Measurements from ENCODE around the gene DSE. TPM values are rescaled to one million over a fixed set of nuclear protein-coding genes. Genes with fewer than 3 reads are reported as not detected.

The DSE gene
- total RNA-seq, 1 experiment from 2014 or later = 38.5 TPM

DNA sequence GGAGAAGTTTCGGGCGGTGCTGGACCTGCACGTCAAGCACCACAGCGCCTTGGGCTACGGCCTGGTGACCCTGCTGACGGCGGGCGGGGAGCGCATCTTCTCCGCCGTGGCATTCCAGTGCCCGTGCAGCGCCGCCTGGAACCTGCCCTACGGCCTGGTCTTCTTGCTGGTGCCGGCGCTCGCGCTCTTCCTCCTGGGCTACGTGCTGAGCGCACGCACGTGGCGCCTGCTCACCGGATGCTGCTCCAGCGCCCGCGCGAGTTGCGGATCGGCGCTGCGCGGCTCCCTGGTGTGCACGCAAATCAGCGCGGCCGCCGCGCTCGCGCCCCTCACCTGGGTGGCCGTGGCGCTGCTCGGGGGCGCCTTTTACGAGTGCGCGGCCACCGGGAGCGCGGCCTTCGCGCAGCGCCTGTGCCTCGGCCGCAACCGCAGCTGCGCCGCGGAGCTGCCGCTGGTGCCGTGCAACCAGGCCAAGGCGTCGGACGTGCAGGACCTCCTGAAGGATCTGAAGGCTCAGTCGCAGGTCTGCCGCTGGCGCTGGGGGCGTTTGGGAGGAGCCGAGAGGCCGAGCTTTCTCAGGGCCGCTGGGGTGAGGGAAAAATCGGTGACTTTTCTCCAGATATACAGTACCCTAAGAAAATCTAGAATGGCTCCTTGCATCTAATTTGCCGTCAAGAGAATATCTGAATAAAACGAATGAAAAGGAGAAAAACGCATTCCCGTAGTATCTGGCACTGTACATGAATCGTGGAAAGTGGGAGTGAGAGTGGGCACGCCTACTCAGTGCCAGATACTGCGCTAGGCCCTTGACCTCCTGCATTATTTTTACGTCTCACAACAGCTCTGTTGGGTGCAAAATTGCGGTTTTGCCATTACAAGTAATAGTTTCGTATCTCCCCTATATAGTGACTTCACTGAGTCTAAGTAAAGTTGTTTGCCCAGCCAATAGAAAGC is 91.5 kb downstream of the DSE start:
- Histone ChIP-seq H3K79me2 (ENCODE audit: insufficient read depth, low read length) (no peaks in the 10 kb centered on the region), H3K4me1 (ENCODE audit: control insufficient read depth in 1 of 2, insufficient read depth in 2 of 2, low read length in 2 of 2) (no peaks in the 10 kb centered on the region), H3K9ac (ENCODE audit: low read length) (no peak overlapping the region), H3K4me2 (ENCODE audit: low read length) (no peak overlapping the region), H3K36me3 (ENCODE audit: control insufficient read depth in 1 of 2, insufficient read depth in 2 of 2, low read length in 2 of 2) (no peaks in the 10 kb centered on the region), H3K27ac (ENCODE audit: low read depth, low read length) (no peak overlapping the region), H4K20me1 (ENCODE audit: insufficient read depth) (no peaks in the 10 kb centered on the region), H2AFZ (ENCODE audit: low read depth, low read length, poor library complexity, severe bottlenecking) (no peak overlapping the region), H3K9me2 (ENCODE audit: insufficient read depth) (no peaks in the 10 kb centered on the region), H3K4me3 (replicated peaks in 1 of 2; ENCODE audit: low read depth in 1 of 2, low read length in 2 of 2) (no peak overlapping the region), H3K27me3 (ENCODE audit: insufficient read depth, low read length) (no peaks in the 10 kb centered on the region), H3K9me3 (ENCODE audit: control insufficient read depth in 1 of 2, insufficient read depth in 1 of 2, low read depth in 1 of 2, low read length in 2 of 2) (no peaks in the 10 kb centered on the region)
- ChIA-PET CTCF (no interaction called here), RAD21 (ENCODE audit: low non-redundant PET in 1 of 2, low total read pairs in 2 of 2, uncharacterized antibody in 2 of 2, unreplicated experiment in 2 of 2) (no interaction called here), POLR2A (no interaction called here)
- DNase-seq (ENCODE audit: low read depth, low spot score) (no peak), ATAC-seq (no peak)
- BruUV-seq (replicated peaks) = no TSS peak
- intact Hi-C loops (cut with micrococcal nuclease) = no loop called here
- TF ChIP-seq YY1 (IDR thresholded peaks at IDR 0.05; ENCODE audit: extremely low read depth, insufficient replicate concordance, low read depth, low read length) (no peak), POLR2A (IDR thresholded peaks at IDR 0.05; ENCODE audit: borderline replicate concordance, extremely low read depth, insufficient read depth, insufficient read length) (no peak)

DNA sequence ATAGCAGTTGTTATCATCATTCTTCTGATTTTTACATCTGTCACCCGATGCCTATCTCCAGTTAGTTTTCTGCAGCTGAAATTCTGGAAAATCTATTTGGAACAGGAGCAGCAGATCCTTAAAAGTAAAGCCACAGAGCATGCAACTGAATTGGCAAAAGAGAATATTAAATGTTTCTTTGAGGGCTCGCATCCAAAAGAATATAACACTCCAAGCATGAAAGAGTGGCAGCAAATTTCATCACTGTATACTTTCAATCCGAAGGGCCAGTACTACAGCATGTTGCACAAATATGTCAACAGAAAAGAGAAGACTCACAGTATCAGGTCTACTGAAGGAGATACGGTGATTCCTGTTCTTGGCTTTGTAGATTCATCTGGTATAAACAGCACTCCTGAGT is 92.6 kb downstream of the DSE start:
- no peak overlapping the region for H3K4me3 ChIP-seq (replicated peaks in 1 of 2; ENCODE audit: low read depth in 1 of 2, low read length in 2 of 2)
- BruUV-seq (replicated peaks) = no TSS peak
- ChIA-PET CTCF (no interaction called here), POLR2A (no interaction called here), RAD21 (ENCODE audit: low non-redundant PET in 1 of 2, low total read pairs in 2 of 2, uncharacterized antibody in 2 of 2, unreplicated experiment in 2 of 2) (no interaction called here)
- H4K20me1 ChIP-seq (ENCODE audit: insufficient read depth) = no peaks in the 10 kb centered on the region
- ATAC-seq (no peak), DNase-seq (ENCODE audit: low read depth, low spot score) (no peak)
- intact Hi-C loops (cut with micrococcal nuclease) = no loop called here
- no peaks in the 10 kb centered on the region for H3K9me3 ChIP-seq (ENCODE audit: control insufficient read depth in 1 of 2, insufficient read depth in 1 of 2, low read depth in 1 of 2, low read length in 2 of 2)
- no peaks in the 10 kb centered on the region for H3K36me3 ChIP-seq (ENCODE audit: control insufficient read depth in 1 of 2, insufficient read depth in 2 of 2, low read length in 2 of 2)
- no peaks in the 10 kb centered on the region for H3K79me2 ChIP-seq (ENCODE audit: insufficient read depth, low read length)
- H3K4me2 ChIP-seq (ENCODE audit: low read length) = no peak overlapping the region
- H3K9me2 ChIP-seq (ENCODE audit: insufficient read depth) = no peaks in the 10 kb centered on the region
- H3K27ac ChIP-seq (ENCODE audit: low read depth, low read length) = no peak overlapping the region
- no peak overlapping the region for H2AFZ ChIP-seq (ENCODE audit: low read depth, low read length, poor library complexity, severe bottlenecking)
- TF ChIP-seq TCF7L2 (IDR thresholded peaks at IDR 0.05; ENCODE audit: borderline replicate concordance, extremely low read depth, insufficient read depth, insufficient read length) = no peak
- no peak for TF ChIP-seq YY1 (IDR thresholded peaks at IDR 0.05; ENCODE audit: extremely low read depth, insufficient replicate concordance, low read depth, low read length)
- no peak for TF ChIP-seq EZH2phosphoT487 (IDR thresholded peaks at IDR 0.05; ENCODE audit: borderline replicate concordance)
- no peak for TF ChIP-seq FOSL1 (IDR thresholded peaks at IDR 0.05; ENCODE audit: low read depth)
- no peak for TF ChIP-seq SP1 (IDR thresholded peaks at IDR 0.05; ENCODE audit: low read depth)
- TF ChIP-seq SRF (IDR thresholded peaks at IDR 0.05; ENCODE audit: low read depth) = no peak
- TF ChIP-seq, protein P1, sequence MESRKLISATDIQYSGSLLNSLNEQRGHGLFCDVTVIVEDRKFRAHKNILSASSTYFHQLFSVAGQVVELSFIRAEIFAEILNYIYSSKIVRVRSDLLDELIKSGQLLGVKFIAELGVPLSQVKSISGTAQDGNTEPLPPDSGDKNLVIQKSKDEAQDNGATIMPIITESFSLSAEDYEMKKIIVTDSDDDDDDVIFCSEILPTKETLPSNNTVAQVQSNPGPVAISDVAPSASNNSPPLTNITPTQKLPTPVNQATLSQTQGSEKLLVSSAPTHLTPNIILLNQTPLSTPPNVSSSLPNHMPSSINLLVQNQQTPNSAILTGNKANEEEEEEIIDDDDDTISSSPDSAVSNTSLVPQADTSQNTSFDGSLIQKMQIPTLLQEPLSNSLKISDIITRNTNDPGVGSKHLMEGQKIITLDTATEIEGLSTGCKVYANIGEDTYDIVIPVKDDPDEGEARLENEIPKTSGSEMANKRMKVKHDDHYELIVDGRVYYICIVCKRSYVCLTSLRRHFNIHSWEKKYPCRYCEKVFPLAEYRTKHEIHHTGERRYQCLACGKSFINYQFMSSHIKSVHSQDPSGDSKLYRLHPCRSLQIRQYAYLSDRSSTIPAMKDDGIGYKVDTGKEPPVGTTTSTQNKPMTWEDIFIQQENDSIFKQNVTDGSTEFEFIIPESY (IDR thresholded peaks at IDR 0.05; ENCODE audit: extremely low read depth, insufficient replicate concordance, low read length) = no peak
- no peak for TF ChIP-seq EGR1 (IDR thresholded peaks at IDR 0.05; ENCODE audit: low read depth)
- TF ChIP-seq ZFX (IDR thresholded peaks at IDR 0.05) = no peak
- TF ChIP-seq POLR2AphosphoS5 (IDR thresholded peaks at IDR 0.05; ENCODE audit: low read depth, low read length) = no peak
- no peak for TF ChIP-seq EZH2 (IDR thresholded peaks at IDR 0.05)
- TF ChIP-seq ELF1 (IDR thresholded peaks at IDR 0.05; ENCODE audit: borderline replicate concordance, low read depth) = no peak
- TF ChIP-seq JUND (IDR thresholded peaks at IDR 0.05) = no peak
- TF ChIP-seq, protein P2, sequence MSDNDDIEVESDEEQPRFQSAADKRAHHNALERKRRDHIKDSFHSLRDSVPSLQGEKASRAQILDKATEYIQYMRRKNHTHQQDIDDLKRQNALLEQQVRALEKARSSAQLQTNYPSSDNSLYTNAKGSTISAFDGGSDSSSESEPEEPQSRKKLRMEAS (IDR thresholded peaks at IDR 0.05) = no peak
- no peak overlapping the region for H3K9ac ChIP-seq (ENCODE audit: low read length)
- H3K4me1 ChIP-seq (ENCODE audit: control insufficient read depth in 1 of 2, insufficient read depth in 2 of 2, low read length in 2 of 2) = no peaks in the 10 kb centered on the region
- H3K27me3 ChIP-seq (ENCODE audit: insufficient read depth, low read length) = no peaks in the 10 kb centered on the region
